Ascending aorta (tissue), 2 donors: ENCODE results near the gene MAGEF1. TPM values are rescaled to one million over a fixed set of nuclear protein-coding genes. Genes with fewer than 3 reads are reported as not detected.

Experiments used
- DNase-seq, 2 donors: peaks; one replicate each; pipeline ENCODE4 v3.0.0-alpha.2; 2019; ENCODE audit warnings: low spot score in 2 of 2
- H3K27ac ChIP-seq, 2 donors: fragments of 200-600 bp; sonication (generic); one replicate each; pipeline ENCODE4 v1.5.1; 2016 to 2017; ENCODE audit warnings: mild to moderate bottlenecking in 1 of 2
- H3K27me3 ChIP-seq: fragments of 200-600 bp; sonication (generic); one replicate; pipeline ENCODE4 v1.5.1; 2017
- H3K36me3 ChIP-seq, 2 donors: fragments of 200-600 bp; sonication (generic); one replicate each; pipeline ENCODE4 v1.5.1; 2016
- H3K4me1 ChIP-seq, 2 donors: fragments of 200-600 bp; sonication (generic); one replicate each; pipeline ENCODE4 v1.5.1; 2016 to 2017; ENCODE audit warnings: mild to moderate bottlenecking in 1 of 2
- H3K4me3 ChIP-seq, 2 donors: fragments of 200-600 bp; sonication (generic); one replicate each; pipeline ENCODE4 v1.5.1; 2016 to 2017; ENCODE audit warnings: mild to moderate bottlenecking in 1 of 2
- H3K9me3 ChIP-seq, 2 donors: fragments of 200-600 bp; sonication (generic); one replicate each; pipeline ENCODE4 v1.5.1; 2016
- CTCF ChIP-seq, 3 experiments: fragments of 200-600 bp in 2 of 3; fragments of 450-650 bp in 1 of 3; sonication (generic) in 2 of 3; IDR thresholded peaks; one replicate each; pipeline ENCODE4 v1.5.1; 2016 to 2019; ENCODE audit warnings: antibody characterized with exemption in 3 of 3, mild to moderate bottlenecking in 1 of 3, moderate library complexity in 1 of 3
- intact Hi-C: fragments of 100-400 bp; cut with DNase I; formaldehyde crosslinking; loops from one replicate; pipeline ENCODE4 v1.15.1; 2023
- total RNA-seq: library from RNA; depleted of rRNA; stranded (reverse); fragments of >200 nt; gene quantifications from one replicate; pipeline ENCODE4 v1.1.0, GENCODE V29; 2016

Gene MAGEF1
- total RNA-seq, 1 donor from 2014 or later = 5.2 TPM

- no peak for TF ChIP-seq CTCF (IDR thresholded peaks at IDR 0.05)
- intact Hi-C loops = no loop called here
- Histone ChIP-seq H3K27me3 (no peaks in the 10 kb centered on the region), H3K4me3 (no peak overlapping the region), H3K27ac (no peak overlapping the region), H3K4me1 (no peaks in the 10 kb centered on the region), H3K36me3 (no peaks in the 10 kb centered on the region), H3K9me3 (no peaks in the 10 kb centered on the region)
- no peak for DNase-seq
These were observed 46.8 kb downstream of the MAGEF1 start for GRCh38 chr3:184665101-184665500.

GRCh38 chr3:184663756-184664155, 48.1 kb downstream of the MAGEF1 start:
- no peak overlapping the region for H3K4me3 ChIP-seq
- no peaks in the 10 kb centered on the region for H3K4me1 ChIP-seq
- intact Hi-C loops = no loop called here
- no peaks in the 10 kb centered on the region for H3K36me3 ChIP-seq
- DNase-seq = no peak
- no peaks in the 10 kb centered on the region for H3K9me3 ChIP-seq
- H3K27ac ChIP-seq = no peak overlapping the region
- H3K27me3 ChIP-seq = no peaks in the 10 kb centered on the region
- no peak for TF ChIP-seq CTCF (IDR thresholded peaks at IDR 0.05)

- intact Hi-C loops = no loop called here
- Histone ChIP-seq H3K4me3 (no peak overlapping the region), H3K27me3 (no peaks in the 10 kb centered on the region), H3K27ac (no peak overlapping the region), H3K4me1 (no peaks in the 10 kb centered on the region), H3K9me3 (no peaks in the 10 kb centered on the region), H3K36me3 (no peaks in the 10 kb centered on the region)
- no peak for DNase-seq
- TF ChIP-seq CTCF (IDR thresholded peaks at IDR 0.05) = no peak
These were observed 48.5 kb downstream of the MAGEF1 start for GRCh38 chr3:184663356-184663755.

- Histone ChIP-seq H3K4me3 (no peak overlapping the region), H3K9me3 (no peaks in the 10 kb centered on the region), H3K36me3 (no peaks in the 10 kb centered on the region), H3K27me3 (no peaks in the 10 kb centered on the region), H3K4me1 (no peaks in the 10 kb centered on the region), H3K27ac (no peak overlapping the region)
- intact Hi-C loops = no loop called here
- TF ChIP-seq CTCF (IDR thresholded peaks at IDR 0.05) = no peak
- no peak for DNase-seq
These were observed 49.7 kb downstream of the MAGEF1 start for GRCh38 chr3:184662187-184662586.

GRCh38 chr3:184660931-184661330, 50.9 kb downstream of the MAGEF1 start:
- Histone ChIP-seq H3K4me1 (no peaks in the 10 kb centered on the region), H3K9me3 (no peaks in the 10 kb centered on the region), H3K27me3 (no peaks in the 10 kb centered on the region), H3K4me3 (no peak overlapping the region), H3K36me3 (no peaks in the 10 kb centered on the region), H3K27ac (no peak overlapping the region)
- intact Hi-C loops = no loop called here
- no peak for DNase-seq
- TF ChIP-seq CTCF (IDR thresholded peaks at IDR 0.05) = no peak

Other genes with a start within 250 kb of the MAGEF1 start
- gene EPHB3, start 150.3 kb downstream of the MAGEF1 start, total RNA-seq = 1.2 TPM
- 24.9 TPM for gene VPS8, start 100.1 kb upstream of the MAGEF1 start, total RNA-seq